Measurements from ENCODE around the gene DOC2B.
A peak's percentile ranks its signal among the peaks of the same experiment; 100 is the strongest.

The DOC2B gene

GRCh38 chr17:160336-160735 is 21.1 kb downstream of the DOC2B start:
- DNase-seq: no peak

GRCh38 chr17:159609-160008 is 21.8 kb downstream of the DOC2B start:
- DNase-seq: no peak

GRCh38 chr17:158379-158778 is 23.1 kb downstream of the DOC2B start:
- no peak for DNase-seq

- DNase-seq: no peak
Observed at GRCh38 chr17:157901-158300, 23.5 kb downstream of the DOC2B start.

- DNase-seq: no peak
Observed at GRCh38 chr17:156946-157345, 24.5 kb downstream of the DOC2B start.

- no peak for DNase-seq
Observed at GRCh38 chr17:156094-156621, 25.3 kb downstream of the DOC2B start.

- no peak for DNase-seq
Observed at GRCh38 chr17:155576-155975, 25.9 kb downstream of the DOC2B start.

GRCh38 chr17:153851-154250 is 27.6 kb downstream of the DOC2B start:
- DNase-seq: no peak

- DNase-seq: no peak
Observed at GRCh38 chr17:152860-153420, 28.5 kb downstream of the DOC2B start.

GRCh38 chr17:151886-152859 is 29.3 kb downstream of the DOC2B start:
- DNase-seq: no peak

- DNase-seq: no peak
Observed at GRCh38 chr17:151004-151403, 30.4 kb downstream of the DOC2B start.

GRCh38 chr17:149897-150584 is 31.4 kb downstream of the DOC2B start:
- no peak for DNase-seq

GRCh38 chr17:149231-149630 is 32.2 kb downstream of the DOC2B start:
- DNase-seq: no peak

- DNase-seq: no peak
Observed at GRCh38 chr17:148757-149156, 32.7 kb downstream of the DOC2B start.

- no peak for DNase-seq
Observed at GRCh38 chr17:147796-148740, 33.4 kb downstream of the DOC2B start.

GRCh38 chr17:146983-147761 is 34.3 kb downstream of the DOC2B start:
- no peak for DNase-seq

GRCh38 chr17:146546-146945 is 34.9 kb downstream of the DOC2B start:
- DNase-seq: no peak

- DNase-seq: no peak
Observed at GRCh38 chr17:145671-146541, 35.5 kb downstream of the DOC2B start.

- no peak for DNase-seq
Observed at GRCh38 chr17:144936-145670, 36.3 kb downstream of the DOC2B start.

- DNase-seq: peak; percentile 68
Observed at GRCh38 chr17:143785-144281, 37.6 kb downstream of the DOC2B start.

Data from NCI-H748 treated with DMSO at 0.1 percent for 48 hours (cell line).